ENCODE measurements around the gene KATNB1. TPM values are rescaled to one million over a fixed set of nuclear protein-coding genes. Genes with fewer than 3 reads are reported as not detected.

Gene KATNB1
- total and polyA plus RNA-seq, 2 experiments from 2014 or later = 46.4 to 49.4 TPM

DNA sequence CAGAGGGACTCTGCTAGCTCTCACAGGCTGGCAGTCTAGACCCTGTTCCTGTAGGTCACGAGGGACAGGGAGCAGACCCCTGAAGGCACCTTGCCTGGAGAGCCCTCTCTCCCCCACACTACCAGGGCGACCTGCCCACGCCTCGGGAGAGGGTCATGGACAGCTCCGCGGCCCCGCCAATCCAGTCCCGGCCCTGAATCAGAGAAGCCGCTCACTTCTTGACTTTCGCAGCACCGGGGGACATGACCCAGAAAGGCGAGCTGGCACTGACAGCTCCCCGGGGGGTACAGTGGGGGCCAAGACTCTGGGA, 61.6 kb downstream of the KATNB1 start:
- no peak for DNase-seq (ENCODE audit: low read depth in 1 of 2, low spot score in 1 of 2)
- no peaks in the 10 kb centered on the region for H3K27me3 ChIP-seq
- TF ChIP-seq, protein P1, sequence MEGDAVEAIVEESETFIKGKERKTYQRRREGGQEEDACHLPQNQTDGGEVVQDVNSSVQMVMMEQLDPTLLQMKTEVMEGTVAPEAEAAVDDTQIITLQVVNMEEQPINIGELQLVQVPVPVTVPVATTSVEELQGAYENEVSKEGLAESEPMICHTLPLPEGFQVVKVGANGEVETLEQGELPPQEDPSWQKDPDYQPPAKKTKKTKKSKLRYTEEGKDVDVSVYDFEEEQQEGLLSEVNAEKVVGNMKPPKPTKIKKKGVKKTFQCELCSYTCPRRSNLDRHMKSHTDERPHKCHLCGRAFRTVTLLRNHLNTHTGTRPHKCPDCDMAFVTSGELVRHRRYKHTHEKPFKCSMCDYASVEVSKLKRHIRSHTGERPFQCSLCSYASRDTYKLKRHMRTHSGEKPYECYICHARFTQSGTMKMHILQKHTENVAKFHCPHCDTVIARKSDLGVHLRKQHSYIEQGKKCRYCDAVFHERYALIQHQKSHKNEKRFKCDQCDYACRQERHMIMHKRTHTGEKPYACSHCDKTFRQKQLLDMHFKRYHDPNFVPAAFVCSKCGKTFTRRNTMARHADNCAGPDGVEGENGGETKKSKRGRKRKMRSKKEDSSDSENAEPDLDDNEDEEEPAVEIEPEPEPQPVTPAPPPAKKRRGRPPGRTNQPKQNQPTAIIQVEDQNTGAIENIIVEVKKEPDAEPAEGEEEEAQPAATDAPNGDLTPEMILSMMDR (IDR thresholded peaks at IDR 0.05; ENCODE audit: low read depth, low read length) = no peak
- H3K9me3 ChIP-seq (ENCODE audit: low read depth) = no peaks in the 10 kb centered on the region
- no peak overlapping the region for H3K27ac ChIP-seq
- no peaks in the 10 kb centered on the region for H3K36me3 ChIP-seq
- no peak overlapping the region for H3K4me3 ChIP-seq
- H3K4me1 ChIP-seq (ENCODE audit: low read depth) = peaks cover 36% of the 10 kb centered on the region

- DNase-seq (ENCODE audit: low read depth in 1 of 2, low spot score in 1 of 2) = peak in 1 of 2 donors; percentile 51
- H3K4me3 ChIP-seq = no peak overlapping the region
These were observed 62.1 kb downstream of the KATNB1 start for GRCh38 chr16:57797526-57798266.

DNA sequence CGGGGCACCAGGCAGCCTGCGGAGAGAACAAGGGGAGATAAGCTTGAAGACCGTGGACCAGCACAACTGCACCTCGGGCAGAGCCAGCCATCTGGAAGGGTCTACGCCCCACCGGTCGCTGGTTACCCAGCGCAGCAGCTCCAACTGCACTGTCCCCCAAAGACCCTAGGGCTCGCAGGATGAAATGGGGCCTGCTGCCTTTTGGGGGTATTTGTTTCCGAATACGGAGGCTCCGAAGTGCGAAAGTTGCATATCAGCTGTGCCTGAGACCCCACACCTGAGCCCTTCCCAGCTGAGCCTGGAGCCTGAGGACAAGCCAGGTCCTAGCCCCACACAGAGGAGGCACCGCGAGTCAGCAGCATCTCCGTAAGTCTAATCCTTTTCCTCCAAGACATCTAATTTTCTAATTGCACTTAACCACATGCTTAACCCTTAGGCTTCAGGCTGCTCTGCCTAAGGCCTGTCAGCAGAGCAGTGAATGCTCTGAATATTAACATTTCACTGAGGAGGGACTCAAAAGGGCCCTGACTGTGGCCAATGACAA, 62.8 kb downstream of the KATNB1 start:
- DNase-seq (ENCODE audit: low read depth in 1 of 2, low spot score in 1 of 2) = no peak
- Histone ChIP-seq H3K27ac (peak overlapping the region; percentile 53), H3K27me3 (no peaks in the 10 kb centered on the region), H3K4me1 (ENCODE audit: low read depth) (peaks cover 44% of the 10 kb centered on the region), H3K36me3 (no peaks in the 10 kb centered on the region), H3K4me3 (no peak overlapping the region), H3K9me3 (ENCODE audit: low read depth) (no peaks in the 10 kb centered on the region)
- TF ChIP-seq, protein P1 (IDR thresholded peaks at IDR 0.05; ENCODE audit: low read depth, low read length) = no peak

More at GRCh38 chr16:57797526-57798266, 62.1 kb downstream of the KATNB1 start:
- Histone ChIP-seq H3K9me3 (ENCODE audit: low read depth) (no peaks in the 10 kb centered on the region), H3K36me3 (no peaks in the 10 kb centered on the region), H3K27me3 (no peaks in the 10 kb centered on the region), H3K27ac (peak overlapping the region; percentile 53), H3K4me1 (ENCODE audit: low read depth) (peaks cover 38% of the 10 kb centered on the region)
- TF ChIP-seq, protein P1 (IDR thresholded peaks at IDR 0.05; ENCODE audit: low read depth, low read length) = no peak

GRCh38 chr16:57798953-57799599, 63.5 kb downstream of the KATNB1 start:
- Histone ChIP-seq H3K9me3 (ENCODE audit: low read depth) (no peaks in the 10 kb centered on the region), H3K36me3 (no peaks in the 10 kb centered on the region), H3K4me3 (no peak overlapping the region), H3K27me3 (no peaks in the 10 kb centered on the region), H3K27ac (no peak overlapping the region), H3K4me1 (ENCODE audit: low read depth) (peaks cover 45% of the 10 kb centered on the region)
- no peak for DNase-seq (ENCODE audit: low read depth in 1 of 2, low spot score in 1 of 2)
- TF ChIP-seq, protein P1 (IDR thresholded peaks at IDR 0.05; ENCODE audit: low read depth, low read length) = no peak

GRCh38 chr16:57799600-57800199, 64.1 kb downstream of the KATNB1 start:
- H3K9me3 ChIP-seq (ENCODE audit: low read depth) = no peaks in the 10 kb centered on the region
- H3K4me3 ChIP-seq = no peak overlapping the region
- no peaks in the 10 kb centered on the region for H3K27me3 ChIP-seq
- H3K4me1 ChIP-seq (ENCODE audit: low read depth) = peaks cover 45% of the 10 kb centered on the region
- no peaks in the 10 kb centered on the region for H3K36me3 ChIP-seq
- no peak overlapping the region for H3K27ac ChIP-seq
- TF ChIP-seq, protein P1 (IDR thresholded peaks at IDR 0.05; ENCODE audit: low read depth, low read length) = no peak
- no peak for DNase-seq (ENCODE audit: low read depth in 1 of 2, low spot score in 1 of 2)
